DMS53 treated with DMSO at 0.1 percent for 48 hours (cell line): Measurements from ENCODE around the gene KLHL15.
"Not testable (repeated sequence)": the region's sequence is repeated elsewhere in the genome, so short reads cannot be mapped to it uniquely, and the experiment has no call there.

ENCODE experiments used
- DNase-seq: peaks from one replicate; lab custom pipeline; 2025; ENCODE audit not compliant: unreplicated experiment; lab: John Stamatoyannopoulos, UW

The KLHL15 gene

GRCh38 chrX:24027086-24027485, at the start of gene KLHL15:
KLHL15 (minus strand) TSS chrX:24027186; CDS start chrX:24006693, 20,493 bp downstream.
- no peak for DNase-seq

GRCh38 chrX:24069877-24070276, 42.9 kb upstream of the KLHL15 start:
- no peak for DNase-seq

DNA sequence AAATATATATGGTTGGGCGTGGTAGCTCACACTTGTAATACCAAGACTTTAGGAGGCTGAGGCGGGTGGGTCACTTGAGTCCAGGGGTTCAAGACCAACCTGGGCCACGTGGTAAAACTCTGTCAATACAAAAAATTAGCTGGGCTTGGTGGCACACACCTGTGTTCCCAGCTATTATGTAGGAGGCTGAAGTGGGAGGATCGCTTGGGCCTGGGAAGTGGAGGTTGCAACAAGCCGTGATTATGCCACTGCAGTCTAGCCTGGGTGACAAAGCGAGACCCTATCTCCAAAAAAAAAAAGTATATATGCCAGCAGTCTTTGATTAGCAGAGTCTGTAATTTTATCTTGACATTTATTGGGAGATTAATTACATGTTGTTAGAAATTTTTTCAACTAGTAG, 36.5 kb upstream of the KLHL15 start:
- DNase-seq = no peak

DNA sequence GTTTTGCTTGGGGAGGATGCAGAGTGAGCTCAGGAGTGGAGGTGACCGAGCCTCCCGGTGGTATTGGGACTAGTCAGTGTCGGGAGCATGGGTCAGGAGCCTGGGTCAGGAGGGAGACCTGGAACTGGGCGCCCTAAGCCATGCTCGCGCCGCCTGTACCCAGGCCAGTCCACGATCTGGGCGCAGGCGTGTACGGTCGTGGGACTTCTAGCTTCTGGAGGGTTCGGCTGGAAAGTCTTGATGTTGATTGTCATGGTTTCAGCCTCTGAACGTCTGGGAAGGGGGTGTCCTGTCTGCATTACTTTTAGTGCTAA, 28.0 kb upstream of the KLHL15 start:
- DNase-seq = no peak

DNA sequence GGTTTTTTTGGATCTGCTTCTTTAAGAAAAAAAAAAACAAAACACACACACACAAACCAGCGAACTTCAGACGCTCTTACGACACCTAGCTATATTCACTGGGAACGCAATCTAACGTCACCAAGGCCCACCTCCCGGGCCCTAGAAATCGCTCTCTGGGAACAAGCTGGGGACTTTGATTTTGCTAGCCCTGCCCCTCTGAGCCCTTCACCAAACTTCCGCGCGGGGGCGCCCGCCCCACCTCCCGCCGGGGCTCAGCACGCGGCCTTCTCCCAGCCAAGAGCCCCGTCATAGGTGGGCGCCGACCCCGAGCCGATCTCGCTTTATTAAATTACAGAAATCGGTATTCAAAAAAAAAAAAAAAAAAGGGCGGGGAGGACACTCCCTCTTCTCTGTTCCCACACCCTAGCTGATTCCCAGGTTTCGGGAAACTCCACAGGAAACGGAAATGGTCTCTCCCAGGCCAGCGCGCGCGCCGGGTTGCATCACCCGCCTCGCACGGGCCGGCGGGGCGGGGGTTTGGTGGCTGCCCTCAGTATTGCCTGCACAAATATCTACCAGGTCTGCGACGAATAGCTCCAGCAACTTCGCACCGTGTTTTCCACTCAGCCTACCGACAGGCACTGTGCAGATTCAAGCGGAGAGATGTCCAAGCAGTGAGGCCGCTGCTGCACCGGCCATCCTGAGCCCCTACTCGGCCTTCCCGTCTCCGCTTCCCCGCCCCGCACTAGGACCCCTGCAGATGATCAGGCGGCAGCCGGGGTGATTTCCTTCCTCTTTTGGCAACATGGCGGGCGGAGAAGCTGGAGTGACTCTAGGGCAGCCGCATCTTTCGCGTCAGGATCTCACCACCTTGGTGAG, 27.4 kb upstream of the KLHL15 start, which contains the start of gene EIF2S3:
Gene EIF2S3, plus strand, starts transcription at position 775 of the 861 bp plus-strand sequence. Its CDS starts 13 bp downstream, at position 788.
- peak; percentile 93 for DNase-seq

DNA sequence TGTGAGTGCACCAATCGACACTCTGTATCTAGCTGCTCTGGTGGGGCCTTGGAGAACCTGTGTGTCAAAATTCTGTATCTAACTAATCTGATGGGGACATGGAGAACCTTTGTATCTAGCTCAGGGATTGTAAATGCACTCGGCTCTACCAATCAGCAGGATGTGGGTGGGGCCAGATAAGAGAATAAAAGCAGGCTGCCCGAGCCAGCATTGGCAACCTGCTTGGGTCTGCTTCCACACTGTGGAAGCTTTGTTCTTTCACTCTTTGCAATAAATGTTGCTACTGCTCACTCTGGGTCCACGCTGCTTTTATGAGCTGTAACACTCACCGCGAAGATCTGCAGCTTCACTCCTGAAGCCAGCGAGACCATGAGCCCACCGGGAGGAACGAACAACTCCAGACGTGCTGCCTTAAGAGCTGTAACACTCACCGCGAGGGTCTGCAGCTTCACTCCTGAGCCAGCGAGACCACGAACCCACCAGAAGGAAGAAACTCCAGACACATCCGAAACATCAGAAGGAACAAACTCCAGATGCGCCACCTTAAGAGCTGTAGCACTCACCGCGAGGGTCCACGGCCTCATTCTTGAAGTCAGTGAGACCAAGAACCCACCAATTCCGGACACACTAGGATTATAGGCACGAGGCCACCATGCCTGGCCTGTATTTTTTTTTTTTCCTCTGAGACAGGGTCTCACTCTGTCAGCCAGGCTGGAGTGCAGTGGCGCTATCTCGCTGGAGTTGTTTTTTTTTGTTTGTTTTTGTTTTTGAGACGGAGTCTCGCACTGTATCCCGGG, 23.7 kb upstream of the KLHL15 start:
- DNase-seq = not testable (repeated sequence)

- DNase-seq = not testable (repeated sequence)
These were observed 22.7 kb upstream of the KLHL15 start for GRCh38 chrX:24049643-24050042.

GRCh38 chrX:24046060-24046459, 19.1 kb upstream of the KLHL15 start:
- DNase-seq = not testable (repeated sequence)

DNA sequence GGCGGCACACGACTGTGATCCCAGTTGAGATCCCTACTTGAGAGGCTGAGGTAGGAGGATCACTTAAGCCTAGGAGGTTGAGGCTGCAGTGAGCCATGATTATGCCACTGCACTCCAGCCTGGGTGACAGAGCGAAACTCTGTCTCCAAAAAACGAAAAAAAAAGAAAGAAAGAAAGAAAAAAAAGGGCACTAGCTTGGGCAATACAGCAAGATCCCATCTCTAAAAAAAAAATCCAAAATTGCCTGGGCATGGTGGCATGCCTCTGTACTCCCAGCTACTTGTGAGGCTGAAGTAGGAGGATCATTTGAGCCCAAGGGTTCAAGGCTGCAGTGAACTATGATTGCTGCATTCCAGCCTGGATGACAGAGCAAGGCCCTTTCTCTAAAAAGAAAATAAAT, 10.7 kb upstream of the KLHL15 start:
- DNase-seq = no peak

DNA sequence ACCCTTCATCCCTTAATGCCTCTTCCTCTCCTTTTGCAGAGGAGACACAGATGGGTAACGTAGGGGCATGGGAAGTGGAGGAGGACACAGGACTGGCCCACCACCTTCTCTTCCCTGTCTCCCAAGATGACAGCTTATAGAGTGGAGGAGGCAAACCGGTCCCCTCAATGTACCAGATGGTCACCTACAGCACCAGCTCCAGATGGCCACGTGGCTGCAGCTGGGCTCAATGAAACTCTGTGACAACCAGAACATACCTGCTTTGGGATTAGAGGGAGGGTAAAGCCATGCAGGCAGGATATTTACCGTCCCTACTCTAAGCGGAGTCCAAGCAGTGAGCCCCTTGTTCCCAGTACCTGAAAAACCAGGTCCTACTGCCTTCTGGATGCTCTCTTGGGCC, 7.5 kb upstream of the KLHL15 start:
- no peak for DNase-seq

DNA sequence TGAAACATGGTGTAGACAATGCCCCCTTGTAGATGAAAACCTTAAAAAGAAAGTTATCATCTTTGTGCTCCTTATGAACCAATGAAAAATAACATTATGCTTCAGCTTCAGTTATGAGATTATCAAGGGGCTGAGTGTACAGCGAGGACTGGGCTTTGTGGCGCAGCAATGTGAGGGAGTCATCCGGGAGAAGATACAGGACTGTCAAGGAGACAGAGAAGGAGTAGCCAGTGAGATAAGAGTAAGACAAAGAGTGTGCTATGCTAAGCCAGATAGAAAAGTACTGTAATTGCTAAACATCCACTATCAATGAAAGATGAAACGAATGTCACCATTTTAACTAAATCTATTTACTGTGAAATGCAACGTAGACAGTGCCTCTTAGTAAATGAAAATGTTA, 3.6 kb upstream of the KLHL15 start:
- DNase-seq = no peak

- no peak for DNase-seq
These were observed 999 bp upstream of the KLHL15 start for GRCh38 chrX:24027985-24028384.

DNA sequence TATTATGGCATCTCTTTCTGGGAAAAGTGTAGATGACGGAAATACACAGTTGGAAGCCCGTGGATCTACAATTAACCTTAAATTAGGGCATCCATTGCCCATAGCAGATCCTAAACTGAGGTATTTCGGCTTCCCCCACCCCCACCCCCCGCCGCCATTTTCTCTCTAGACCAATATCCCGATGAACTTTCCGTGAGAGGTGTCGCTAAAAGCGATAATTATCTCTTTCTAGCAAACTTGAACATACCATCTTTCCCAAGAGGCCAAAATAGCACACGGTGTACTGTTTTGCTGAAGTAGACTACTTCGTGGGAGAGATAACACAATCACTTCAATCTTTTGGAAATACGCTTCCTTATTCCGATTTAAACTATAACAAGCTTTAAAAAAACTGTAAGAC, 554 bp downstream of the KLHL15 start:
- DNase-seq = no peak

GRCh38 chrX:24025741-24026403, 1.1 kb downstream of the KLHL15 start:
- peak; percentile 44 for DNase-seq

- DNase-seq = peak; percentile 77
These were observed 1.9 kb downstream of the KLHL15 start for GRCh38 chrX:24024819-24025740.

- DNase-seq = peak; percentile 18
These were observed 2.9 kb downstream of the KLHL15 start for GRCh38 chrX:24023972-24024669.

DNA sequence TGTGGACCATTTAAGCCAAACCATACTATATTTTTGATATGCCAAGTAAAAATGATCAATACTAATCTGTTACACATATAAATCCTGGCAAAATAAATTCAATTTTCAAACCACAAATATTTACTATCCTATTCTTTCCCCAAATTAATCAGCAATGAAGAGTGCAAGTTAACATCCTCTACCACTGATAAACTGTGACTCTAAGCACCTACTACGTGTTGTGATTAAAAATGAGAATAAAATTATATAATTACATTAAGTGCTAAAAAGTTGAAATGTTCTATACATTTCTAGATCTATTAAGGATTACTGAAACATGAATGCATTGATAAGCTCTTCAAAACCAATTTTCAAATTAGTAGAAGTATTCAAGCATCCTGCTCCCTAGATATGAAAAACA, 3.4 kb downstream of the KLHL15 start:
- no peak for DNase-seq

DNA sequence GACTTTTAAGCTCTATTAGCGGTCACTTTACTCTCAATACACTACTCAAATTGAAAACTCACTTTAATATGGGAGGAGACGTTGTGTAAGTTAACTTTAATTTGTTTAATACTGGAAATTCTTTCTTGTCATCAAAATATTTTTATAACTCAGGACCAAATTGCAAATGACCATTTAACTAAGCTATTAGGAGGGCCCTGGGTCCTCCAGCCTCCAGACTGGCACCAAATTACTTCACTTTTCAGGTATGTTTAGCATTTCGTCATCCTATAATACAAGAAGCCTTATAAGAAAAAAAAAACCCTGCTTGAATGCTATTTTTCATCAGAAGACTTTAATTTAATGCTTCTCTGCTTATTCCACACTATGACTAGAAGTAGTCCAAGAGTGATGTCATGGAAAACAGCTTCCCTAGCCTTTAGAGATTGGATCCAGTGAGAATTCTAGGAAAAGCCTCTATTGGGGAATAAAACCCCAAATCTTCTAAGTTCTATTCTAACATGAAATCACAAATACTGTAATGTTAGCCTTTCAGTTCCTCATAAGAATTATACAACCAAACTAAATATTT, 6.6 kb downstream of the KLHL15 start:
- DNase-seq = no peak

- DNase-seq = no peak
These were observed 7.5 kb downstream of the KLHL15 start for GRCh38 chrX:24019448-24019847.

- no peak for DNase-seq
These were observed 8.2 kb downstream of the KLHL15 start for GRCh38 chrX:24018809-24019208.
